GM06990 (cell line): ENCODE measurements around the gene URI1.

ENCODE experiments used
- DNase-seq: peaks from one replicate; pipeline ENCODE4 v3.0.0-alpha.2; 2011; ENCODE audit not compliant: insufficient read length; ENCODE audit errors: extremely low read depth
- H3K27me3 ChIP-seq: replicated peaks from 2 replicates; pipeline ENCODE4 v1.6.0; 2011; ENCODE audit warnings: low read length; ENCODE audit not compliant: control insufficient read depth, insufficient read depth
- H3K36me3 ChIP-seq: 2 replicates; pipeline ENCODE4 v1.5.1; 2011; ENCODE audit warnings: low read length; ENCODE audit not compliant: control insufficient read depth, insufficient read depth
- H3K4me3 ChIP-seq: replicated peaks from 2 replicates; pipeline ENCODE4 v1.5.1; 2011; ENCODE audit warnings: low read depth, mild to moderate bottlenecking, control low read depth, low read length
- CTCF ChIP-seq: IDR thresholded peaks from 2 replicates; pipeline ENCODE4 v1.5.1; 2011; ENCODE audit warnings: low read length, control low read depth, mild to moderate bottlenecking, inconsistent platforms; ENCODE audit not compliant: insufficient read depth, poor library complexity, severe bottlenecking

URI1 gene, protein sequence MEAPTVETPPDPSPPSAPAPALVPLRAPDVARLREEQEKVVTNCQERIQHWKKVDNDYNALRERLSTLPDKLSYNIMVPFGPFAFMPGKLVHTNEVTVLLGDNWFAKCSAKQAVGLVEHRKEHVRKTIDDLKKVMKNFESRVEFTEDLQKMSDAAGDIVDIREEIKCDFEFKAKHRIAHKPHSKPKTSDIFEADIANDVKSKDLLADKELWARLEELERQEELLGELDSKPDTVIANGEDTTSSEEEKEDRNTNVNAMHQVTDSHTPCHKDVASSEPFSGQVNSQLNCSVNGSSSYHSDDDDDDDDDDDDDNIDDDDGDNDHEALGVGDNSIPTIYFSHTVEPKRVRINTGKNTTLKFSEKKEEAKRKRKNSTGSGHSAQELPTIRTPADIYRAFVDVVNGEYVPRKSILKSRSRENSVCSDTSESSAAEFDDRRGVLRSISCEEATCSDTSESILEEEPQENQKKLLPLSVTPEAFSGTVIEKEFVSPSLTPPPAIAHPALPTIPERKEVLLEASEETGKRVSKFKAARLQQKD

GRCh38 chr19:29941828-29942403 is at the start of gene URI1:
Gene URI1, plus strand, starts transcription at chr19:29942239. Its CDS starts 309 bp downstream, at chr19:29942548.
- Histone ChIP-seq H3K27me3 (no peaks in the 10 kb centered on the region), H3K36me3 (no peaks in the 10 kb centered on the region), H3K4me3 (peak within 1 kb of the TSS; percentile 78)
- no peak for TF ChIP-seq CTCF
- peak; percentile 90 for DNase-seq

DNA sequence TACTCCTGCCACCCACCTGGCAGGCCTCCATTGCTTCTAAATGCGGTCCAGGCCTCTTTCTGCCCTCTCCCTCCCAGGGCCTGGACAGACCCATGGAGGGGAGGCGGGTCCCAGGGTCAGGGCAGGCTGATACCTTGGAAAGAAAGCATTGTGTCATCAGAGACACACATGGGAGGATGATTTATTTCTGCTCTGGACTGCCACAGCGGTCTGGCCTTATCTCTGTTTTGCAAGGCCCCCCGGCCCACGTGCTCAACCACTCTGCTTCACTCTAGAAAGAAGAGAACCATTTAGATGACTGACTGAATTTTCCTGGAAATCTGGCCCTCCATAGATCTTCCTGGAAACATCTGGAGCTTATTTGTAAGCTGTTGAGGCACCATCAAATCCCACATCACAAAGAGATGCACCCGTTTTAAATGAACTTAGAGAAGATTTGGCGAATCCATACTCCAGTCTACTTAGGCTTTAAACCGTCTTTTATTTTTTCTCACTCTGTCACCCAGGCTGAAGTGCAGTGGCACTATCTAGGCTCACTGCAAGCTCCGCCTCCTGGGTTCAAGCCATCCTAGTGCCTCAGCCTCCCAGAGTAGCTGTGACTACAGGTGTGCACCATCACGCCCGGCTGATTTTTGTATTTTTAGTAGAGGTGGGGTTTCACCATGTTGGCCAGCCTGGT is 48.3 kb upstream of the URI1 start:
- DNase-seq: no peak

DNA sequence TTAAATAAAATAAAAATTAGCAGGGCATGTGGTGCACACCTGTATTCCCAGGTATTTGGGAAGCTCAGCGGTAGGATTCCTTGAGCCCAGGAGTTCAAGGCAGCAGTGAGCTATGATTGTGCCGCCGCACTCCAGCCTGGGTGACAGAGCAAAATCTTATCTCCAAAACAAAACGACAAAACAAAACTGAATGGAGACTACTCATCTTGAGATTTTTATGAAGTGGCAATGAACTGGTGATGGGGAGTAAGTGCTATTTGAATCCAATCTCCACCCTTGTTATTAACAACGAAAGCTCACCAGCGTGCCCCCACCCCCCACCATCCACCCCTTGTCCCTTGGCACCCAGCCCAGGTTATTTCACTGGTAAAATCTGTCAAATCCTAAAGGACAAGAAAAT is 45.2 kb upstream of the URI1 start:
- H3K4me3 ChIP-seq: no peak overlapping the region
- no peaks in the 10 kb centered on the region for H3K36me3 ChIP-seq
- H3K27me3 ChIP-seq: no peaks in the 10 kb centered on the region; the same call in 1 of the 2 replicates
- no peak for DNase-seq
- no peak for TF ChIP-seq CTCF

More for the DNA sequence above, 48.3 kb upstream of the URI1 start:
- no peak for TF ChIP-seq CTCF
- H3K27me3 ChIP-seq: no peaks in the 10 kb centered on the region; the same call in 1 of the 2 replicates
- H3K36me3 ChIP-seq: no peaks in the 10 kb centered on the region
- no peak overlapping the region for H3K4me3 ChIP-seq

- H3K27me3 ChIP-seq: no peaks in the 10 kb centered on the region; the same call in 1 of the 2 replicates
Observed at GRCh38 chr19:29897466-29897865, 44.6 kb upstream of the URI1 start.

DNA sequence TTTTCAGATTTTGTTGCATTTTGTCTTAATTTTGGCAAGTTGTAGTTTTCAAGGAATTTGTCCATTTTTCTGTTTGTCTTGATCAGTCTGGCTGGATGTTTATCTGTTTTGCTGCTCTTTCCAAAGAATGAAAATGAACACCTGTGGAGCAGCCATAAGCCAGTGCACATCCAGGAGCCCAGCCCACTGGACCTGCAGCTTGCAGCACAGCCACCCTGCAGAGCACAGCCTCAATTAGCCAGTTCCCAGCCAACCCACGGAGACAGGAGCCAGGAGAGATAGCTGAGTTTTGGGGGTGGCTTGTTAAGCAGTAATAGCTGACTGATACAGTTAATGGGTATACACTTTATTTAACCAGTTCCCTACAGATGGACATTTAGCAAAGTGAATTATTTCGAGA is 38.0 kb upstream of the URI1 start:
- Histone ChIP-seq H3K4me3 (no peak overlapping the region), H3K27me3 (no peaks in the 10 kb centered on the region), H3K36me3 (no peaks in the 10 kb centered on the region)
- no peak for TF ChIP-seq CTCF
- no peak for DNase-seq

More at GRCh38 chr19:29897466-29897865, 44.6 kb upstream of the URI1 start:
- no peaks in the 10 kb centered on the region for H3K36me3 ChIP-seq
- no peak overlapping the region for H3K4me3 ChIP-seq
- no peak for TF ChIP-seq CTCF
- no peak for DNase-seq
